Endothelial cell of umbilical vein (primary cell): ENCODE measurements around the gene VPS11. TPM values are rescaled to one million over a fixed set of nuclear protein-coding genes. Genes with fewer than 3 reads are reported as not detected.

Experiments used
- BruUV-seq: library from RNA; stranded (reverse); fragments of 400-500 nt; replicated peaks from 2 replicates; lab custom pipeline; 2021; lab: Mats Ljungman, UMichigan
- CTCF ChIA-PET: fragments of 300-600, 350-600 bp; sonication (Branson Sonifier 250); formaldehyde crosslinking; loops from one replicate; lab custom pipeline; 2021; ENCODE audit warnings: antibody characterized with exemption, inconsistent platforms; lab: Charles Lee
- POLR2A ChIA-PET: fragments of 300-600, 350-600 bp; sonication (Branson Sonifier 250); formaldehyde crosslinking; loops from one replicate; lab custom pipeline; 2021; ENCODE audit warnings: antibody characterized with exemption, inconsistent platforms; lab: Charles Lee
- DNase-seq: peaks from one replicate; pipeline ENCODE4 v3.0.0-alpha.2; 2011; ENCODE audit warnings: low read depth, low spot score
- FAIRE-seq: peaks from 2 replicates; lab custom pipeline; 2011; peaks lifted over from hg19 to GRCh38; lab: Jason Lieb, UNC
- H2AFZ ChIP-seq: 2 replicates; pipeline ENCODE4 v1.6.0; 2012; ENCODE audit warnings: low read depth, low read length, control low read depth, inconsistent platforms
- H3K27ac ChIP-seq: 2 replicates; pipeline ENCODE4 v1.5.1; 2011; ENCODE audit warnings: low read depth, mild to moderate bottlenecking, control low read depth, low read length, moderate library complexity; ENCODE audit not compliant: insufficient read depth
- H3K27me3 ChIP-seq, 2 experiments: 2 replicates each; pipeline versions ENCODE4 v1.6.0 to v1.6.1; 2011; ENCODE audit warnings: low read length in 2 of 2, mixed read lengths in 1 of 2; ENCODE audit not compliant: control insufficient read depth in 2 of 2, insufficient read depth in 2 of 2
- H3K36me3 ChIP-seq, 2 experiments: 2 replicates in 1 of 2; 3 replicates in 1 of 2; pipeline ENCODE4 v1.5.1; 2011; ENCODE audit warnings: low read length in 2 of 2, mild to moderate bottlenecking in 1 of 2, moderate library complexity in 1 of 2; ENCODE audit not compliant: control insufficient read depth in 2 of 2, insufficient read depth in 2 of 2; ENCODE audit errors: extremely low read depth in 1 of 2
- H3K4me1 ChIP-seq: 3 replicates; pipeline ENCODE4 v1.5.1; 2011; ENCODE audit warnings: mild to moderate bottlenecking, low read length; ENCODE audit not compliant: control insufficient read depth, insufficient read depth; ENCODE audit errors: extremely low read depth
- H3K4me2 ChIP-seq: 2 replicates; pipeline ENCODE4 v1.6.1; 2011; ENCODE audit warnings: low read length, control low read depth, mixed read lengths; ENCODE audit not compliant: insufficient read depth
- H3K4me3 ChIP-seq, 3 experiments: fragments of 200-600 bp in 1 of 3; sonication (generic), shearing (Covaris generic) in 1 of 3; replicated peaks in 1 of 3; 2 replicates each; pipeline ENCODE4 v1.5.1; 2011 to 2016; ENCODE audit warnings: control low read depth in 3 of 3, low read length in 3 of 3, mild to moderate bottlenecking in 2 of 3, inconsistent platforms in 1 of 3, low read depth in 1 of 3, moderate library complexity in 1 of 3; ENCODE audit not compliant: insufficient read depth in 1 of 3
- H3K79me2 ChIP-seq: 2 replicates; pipeline ENCODE4 v1.6.0; 2012; ENCODE audit warnings: low read length, inconsistent platforms; ENCODE audit not compliant: control insufficient read depth, insufficient read depth
- H3K9ac ChIP-seq: replicated peaks from 2 replicates; pipeline ENCODE3; 2011; ENCODE audit warnings: low read length, control low read depth; ENCODE audit not compliant: insufficient read depth; ENCODE audit errors: extremely low read depth
- H3K9me1 ChIP-seq: replicated peaks from 3 replicates; pipeline ENCODE4 v1.6.0; 2011; ENCODE audit warnings: mild to moderate bottlenecking, low read length; ENCODE audit not compliant: control insufficient read depth, insufficient read depth; ENCODE audit errors: extremely low read depth
- H3K9me3 ChIP-seq: replicated peaks from 2 replicates; pipeline ENCODE4 v1.5.1; 2012; ENCODE audit warnings: low read length, inconsistent platforms; ENCODE audit not compliant: control insufficient read depth, insufficient read depth
- H4K20me1 ChIP-seq: replicated peaks from 2 replicates; pipeline ENCODE3; 2011; ENCODE audit warnings: mild to moderate bottlenecking, low read length; ENCODE audit not compliant: control insufficient read depth, insufficient read depth; ENCODE audit errors: extremely low read depth
- CTCF ChIP-seq, 2 donors: IDR thresholded peaks; 1 replicate in 1 of 2; 2 replicates in 1 of 2; pipeline ENCODE4 v1.5.1; 2011; ENCODE audit warnings: low read length in 2 of 2, mild to moderate bottlenecking in 2 of 2, moderate library complexity in 2 of 2, control low read depth in 1 of 2, inconsistent platforms in 1 of 2, low read depth in 1 of 2; ENCODE audit not compliant: insufficient read depth in 1 of 2; ENCODE audit errors: extremely low read depth in 1 of 2
- EZH2 ChIP-seq: IDR thresholded peaks from 2 replicates; pipeline ENCODE4 v1.6.1; 2012; ENCODE audit warnings: borderline replicate concordance, low read depth, mild to moderate bottlenecking, moderate library complexity, low read length, inconsistent platforms; ENCODE audit not compliant: severe bottlenecking
- FOS ChIP-seq: IDR thresholded peaks from 2 replicates; pipeline ENCODE4 v1.6.1; 2011; ENCODE audit warnings: mild to moderate bottlenecking, low read length, moderate library complexity, borderline replicate concordance; ENCODE audit not compliant: insufficient read depth
- GATA2 ChIP-seq: IDR thresholded peaks from 2 replicates; pipeline ENCODE4 v1.7.0; 2011; ENCODE audit warnings: low read depth, mild to moderate bottlenecking, moderate library complexity, mixed read lengths, low read length; ENCODE audit not compliant: insufficient read length, insufficient read depth
- JUN ChIP-seq: IDR thresholded peaks from 2 replicates; pipeline ENCODE4 v1.6.1; 2011; ENCODE audit warnings: borderline replicate concordance, low read depth; ENCODE audit not compliant: insufficient read length, insufficient read depth
- MAX ChIP-seq: IDR thresholded peaks from 2 replicates; pipeline ENCODE4 v1.6.1; 2011; ENCODE audit not compliant: insufficient read depth, insufficient read length
- MYC ChIP-seq: IDR thresholded peaks from one replicate; pipeline ENCODE4 v1.6.1; 2011; ENCODE audit warnings: mild to moderate bottlenecking, low read depth, low read length
- POLR2A ChIP-seq: IDR thresholded peaks from 2 replicates; pipeline ENCODE4 v1.6.1; 2012; ENCODE audit warnings: low read depth, mild to moderate bottlenecking, control low read depth, low read length
- POLR2AphosphoS5 ChIP-seq: IDR thresholded peaks from 2 replicates; pipeline ENCODE4 v1.6.1; 2012; ENCODE audit warnings: low read depth, mild to moderate bottlenecking, control low read depth, low read length, moderate library complexity; ENCODE audit not compliant: insufficient read depth
- dilution Hi-C: fragments of 300-500 bp; cut with MboI; formaldehyde crosslinking; loops from one replicate; pipeline ENCODE4 v1.15.0; 2019; ENCODE audit warnings: low sequenced_read_pairs; ENCODE audit not compliant: extremely low pct_ligation_motif_present
- intact Hi-C: fragments of 100-400 bp; cut with micrococcal nuclease; formaldehyde crosslinking; loops from one replicate; pipeline ENCODE4 v1.10.0; 2022
- polyA plus RNA-seq, 4 experiments: library from polyadenylated mRNA; depleted of rRNA in 3 of 4; stranded (reverse) in 3 of 4; unstranded in 1 of 4; fragments of >200 nt; gene quantifications; 2 replicates each; pipeline versions ENCODE4 v1.2.1 to v1.2.3, GENCODE V29; 2011 to 2012; ENCODE audit warnings: missing spikeins in 1 of 4
- total RNA-seq: library from RNA; stranded (reverse); gene quantifications from 2 replicates; pipeline ENCODE4 v1.2.3, GENCODE V29; 2021

VPS11 gene
- total and polyA plus RNA-seq, 2 donors (not counting 3 experiments of a cell fraction or from before 2014, with no cell fraction given), result 26.4 to 31.0 TPM

GRCh38 chr11:119112314-119113020, 44.8 kb downstream of the VPS11 start:
- POLR2A ChIA-PET, result no interaction called here
- no TSS peak for BruUV-seq
- FAIRE-seq, result no peak

More at GRCh38 chr11:119112314-119113020, 44.8 kb downstream of the VPS11 start:
- Histone ChIP-seq H2AFZ (no peak overlapping the region), H4K20me1 (no peaks in the 10 kb centered on the region), H3K27ac (no peak overlapping the region), H3K79me2 (no peaks in the 10 kb centered on the region), H3K4me1 (peaks cover 13% of the 10 kb centered on the region), H3K9me3 (no peaks in the 10 kb centered on the region), H3K9ac (no peak overlapping the region), H3K9me1 (no peaks in the 10 kb centered on the region), H3K4me3 (no peak overlapping the region), H3K4me2 (no peak overlapping the region), H3K27me3 (no peaks in the 10 kb centered on the region), H3K36me3 (peaks cover 7 to 27% of the 10 kb centered on the region in 2 experiments)
- TF ChIP-seq MYC (no peak), POLR2A (no peak), POLR2AphosphoS5 (no peak), EZH2 (no peak), FOS (no peak), GATA2 (no peak), CTCF (IDR thresholded peaks at IDR 0.05; ENCODE audit: extremely low read depth in 1 of 2, insufficient read depth in 1 of 2, low read depth in 1 of 2, low read length in 2 of 2) (no peak), JUN (no peak), MAX (no peak)
- dilution Hi-C loops (no loop called here), intact Hi-C loops (no loop called here)
- DNase-seq, result no peak
- CTCF ChIA-PET, result interaction anchor here (1.3 to 1.7 kb wide), 2 partner anchors 10 to 40 kb away, joined by 3 to 6 read pairs; no protein-coding TSS in a partner anchor
